ENCODE measurements around the gene ANO9. TPM values are rescaled to one million over a fixed set of nuclear protein-coding genes. Genes with fewer than 3 reads are reported as not detected.
A peak's percentile ranks its signal among the peaks of the same experiment; 100 is the strongest.
"Not testable (repeated sequence)": the region's sequence is repeated elsewhere in the genome, so short reads cannot be mapped to it uniquely, and the experiment has no call there.

Gene ANO9
- total and polyA plus RNA-seq, 8 donors = 5.7 to 208 (median 31.6) TPM

DNA sequence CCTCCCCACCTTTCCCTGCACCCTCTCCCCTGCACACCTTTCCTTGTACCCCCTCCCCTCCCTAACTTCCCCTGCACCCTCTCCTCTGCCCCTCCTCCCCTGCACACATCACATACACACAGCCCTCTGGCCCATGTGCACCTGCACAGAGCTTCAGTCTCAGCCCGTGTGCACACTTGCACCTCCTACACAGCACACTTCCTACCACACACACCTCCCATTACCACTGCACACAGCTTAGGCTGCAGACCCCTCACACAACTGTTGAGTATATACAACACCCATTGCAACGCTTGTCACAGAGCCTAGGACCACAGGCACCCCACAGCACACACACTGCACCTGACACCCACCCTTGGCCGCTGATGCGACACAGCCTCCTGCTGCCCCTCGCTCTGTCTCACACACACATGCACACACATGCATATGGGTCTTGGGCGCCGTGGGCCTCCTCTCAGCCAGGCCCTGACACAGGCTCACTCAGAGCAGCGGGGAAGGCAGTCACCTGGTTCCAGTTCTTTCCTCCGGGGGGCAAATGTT, 27.4 kb downstream of the ANO9 start:
- DNase-seq = no peak
- H3K27ac ChIP-seq = peak overlapping the region in 4 of 5 donors; percentile 6 to 91 (median 54)
- no peaks in the 10 kb centered on the region for H3K9me3 ChIP-seq
- WGBS, 5 donors = 63 to 78% (median 67%) methylated on average over 8 to 9 of the region's 9 CpGs
- peaks cover 15 to 57% (median 44%) of the 10 kb centered on the region in 4 donors for H3K4me1 ChIP-seq
- peaks cover 6 to 52% (median 16%) of the 10 kb centered on the region in 3 donors for H3K27me3 ChIP-seq
- H3K36me3 ChIP-seq = no peaks in the 10 kb centered on the region
- intact Hi-C loops (cut with DNase I; ENCODE audit: low total_unique reads) = no loop called here
- H3K4me3 ChIP-seq = peak overlapping the region; percentile 30 to 73 (median 61)
- TF ChIP-seq POLR2AphosphoS5 (IDR thresholded peaks at IDR 0.05) (no peak), EP300 (IDR thresholded peaks at IDR 0.05) (no peak), POLR2A (IDR thresholded peaks at IDR 0.05) (no peak)
- TF ChIP-seq, protein P1, sequence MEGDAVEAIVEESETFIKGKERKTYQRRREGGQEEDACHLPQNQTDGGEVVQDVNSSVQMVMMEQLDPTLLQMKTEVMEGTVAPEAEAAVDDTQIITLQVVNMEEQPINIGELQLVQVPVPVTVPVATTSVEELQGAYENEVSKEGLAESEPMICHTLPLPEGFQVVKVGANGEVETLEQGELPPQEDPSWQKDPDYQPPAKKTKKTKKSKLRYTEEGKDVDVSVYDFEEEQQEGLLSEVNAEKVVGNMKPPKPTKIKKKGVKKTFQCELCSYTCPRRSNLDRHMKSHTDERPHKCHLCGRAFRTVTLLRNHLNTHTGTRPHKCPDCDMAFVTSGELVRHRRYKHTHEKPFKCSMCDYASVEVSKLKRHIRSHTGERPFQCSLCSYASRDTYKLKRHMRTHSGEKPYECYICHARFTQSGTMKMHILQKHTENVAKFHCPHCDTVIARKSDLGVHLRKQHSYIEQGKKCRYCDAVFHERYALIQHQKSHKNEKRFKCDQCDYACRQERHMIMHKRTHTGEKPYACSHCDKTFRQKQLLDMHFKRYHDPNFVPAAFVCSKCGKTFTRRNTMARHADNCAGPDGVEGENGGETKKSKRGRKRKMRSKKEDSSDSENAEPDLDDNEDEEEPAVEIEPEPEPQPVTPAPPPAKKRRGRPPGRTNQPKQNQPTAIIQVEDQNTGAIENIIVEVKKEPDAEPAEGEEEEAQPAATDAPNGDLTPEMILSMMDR (IDR thresholded peaks at IDR 0.05) = no peak

DNA sequence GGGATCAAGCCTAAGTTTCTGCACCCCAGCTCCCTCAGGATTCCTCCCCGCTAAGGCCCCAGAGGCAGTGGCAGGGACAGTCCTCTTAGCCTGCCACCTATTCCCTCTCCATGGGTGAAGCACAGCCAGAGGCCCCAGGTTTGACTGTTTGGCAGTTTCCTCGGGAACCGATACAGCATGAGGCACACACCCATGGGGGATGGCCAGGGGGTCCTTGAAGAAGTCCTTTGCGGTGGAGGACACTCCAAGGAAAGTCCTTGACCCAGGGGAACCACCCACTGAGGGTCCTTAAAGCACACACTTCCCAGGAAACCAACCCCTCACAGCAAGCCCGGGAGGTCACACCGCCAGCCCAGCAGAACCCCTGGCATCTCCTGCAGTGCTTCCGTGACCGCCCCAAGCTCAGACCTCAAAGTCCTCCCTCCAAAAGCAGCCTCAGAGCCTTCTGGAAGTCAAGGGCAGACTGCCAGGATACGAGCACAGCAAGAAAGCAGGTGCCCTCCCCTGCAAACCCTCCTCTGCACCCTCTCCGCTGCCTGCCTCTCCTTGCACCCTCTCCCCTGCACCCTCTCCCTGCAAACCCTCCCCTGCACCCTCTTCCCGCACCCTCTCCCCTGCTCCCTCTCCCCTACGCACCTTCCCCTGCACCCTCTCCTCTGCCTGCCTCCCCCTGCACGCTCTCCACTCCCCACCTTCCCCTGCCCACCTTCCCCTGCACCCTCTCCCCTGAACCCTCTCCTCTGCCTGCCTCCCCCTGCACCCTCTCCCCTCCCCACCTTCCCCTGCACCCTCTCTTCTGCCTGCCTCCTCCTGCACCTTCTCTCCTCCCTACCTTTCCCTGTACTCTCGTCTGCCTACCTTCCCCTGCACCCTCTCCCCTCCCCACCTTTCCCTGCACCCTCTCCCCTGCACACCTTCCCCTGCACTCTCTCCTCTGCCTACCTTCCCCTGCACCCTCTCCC, 28.4 kb downstream of the ANO9 start:
- H3K9me3 ChIP-seq = no peaks in the 10 kb centered on the region
- peak overlapping the region in 1 of 4 donors; percentile 1 for H3K4me3 ChIP-seq
- intact Hi-C loops (cut with DNase I; ENCODE audit: low total_unique reads) = no loop called here
- TF ChIP-seq POLR2AphosphoS5 (IDR thresholded peaks at IDR 0.05) = no peak
- no peak for TF ChIP-seq POLR2A (IDR thresholded peaks at IDR 0.05)
- no peak for TF ChIP-seq EP300 (IDR thresholded peaks at IDR 0.05)
- TF ChIP-seq, protein P1 (IDR thresholded peaks at IDR 0.05) = no peak
- no peaks in the 10 kb centered on the region for H3K36me3 ChIP-seq
- WGBS, 5 donors = 35 to 52% (median 43%) methylated on average over 7 to 13 of the region's 14 CpGs
- H3K27ac ChIP-seq = no peak overlapping the region
- H3K4me1 ChIP-seq = peaks cover 15 to 57% (median 44%) of the 10 kb centered on the region in 4 donors
- no peak for DNase-seq
- H3K27me3 ChIP-seq = peaks cover 6 to 42% (median 16%) of the 10 kb centered on the region in 3 donors

DNA sequence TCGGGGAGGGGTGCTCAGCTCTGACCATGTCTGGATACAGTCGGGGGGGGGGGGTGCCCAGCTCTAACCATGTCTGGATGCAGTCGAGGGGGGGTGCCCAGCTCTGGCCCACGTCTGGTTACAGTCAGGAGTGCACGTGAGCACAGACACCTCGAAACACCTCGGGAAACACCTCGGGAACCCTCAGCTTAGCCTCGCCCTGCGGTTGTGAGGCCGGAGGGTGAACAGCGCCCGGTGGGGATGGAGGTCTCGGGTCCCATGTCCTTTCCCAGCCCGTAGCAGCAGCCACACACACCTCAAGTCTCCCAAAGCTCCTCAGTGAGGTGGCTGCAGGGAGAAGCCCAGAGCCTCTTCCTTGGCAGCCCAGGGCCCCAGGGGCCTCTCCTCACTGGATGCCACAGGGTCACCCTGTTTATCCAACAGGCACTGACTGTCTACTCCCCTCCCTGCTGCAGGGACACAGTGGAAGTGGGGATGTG, 29.1 kb downstream of the ANO9 start:
- WGBS, 5 donors = 79 to 81% (median 81%) methylated on average over 13 to 15 of the region's 15 CpGs; no CpG with 5 or more reads in 1 of the 5 donors
- Histone ChIP-seq H3K27ac (no peak overlapping the region), H3K4me1 (peaks cover 13 to 53% (median 41%) of the 10 kb centered on the region in 4 donors), H3K27me3 (peaks cover 6 to 35% (median 15%) of the 10 kb centered on the region in 3 donors), H3K4me3 (no peak overlapping the region), H3K9me3 (no peaks in the 10 kb centered on the region), H3K36me3 (no peaks in the 10 kb centered on the region)
- no peak for DNase-seq
- intact Hi-C loops (cut with DNase I; ENCODE audit: low total_unique reads) = no loop called here
- no peak for TF ChIP-seq POLR2A (IDR thresholded peaks at IDR 0.05)
- no peak for TF ChIP-seq EP300 (IDR thresholded peaks at IDR 0.05)
- TF ChIP-seq, protein P1 (IDR thresholded peaks at IDR 0.05) = no peak
- no peak for TF ChIP-seq POLR2AphosphoS5 (IDR thresholded peaks at IDR 0.05)

DNA sequence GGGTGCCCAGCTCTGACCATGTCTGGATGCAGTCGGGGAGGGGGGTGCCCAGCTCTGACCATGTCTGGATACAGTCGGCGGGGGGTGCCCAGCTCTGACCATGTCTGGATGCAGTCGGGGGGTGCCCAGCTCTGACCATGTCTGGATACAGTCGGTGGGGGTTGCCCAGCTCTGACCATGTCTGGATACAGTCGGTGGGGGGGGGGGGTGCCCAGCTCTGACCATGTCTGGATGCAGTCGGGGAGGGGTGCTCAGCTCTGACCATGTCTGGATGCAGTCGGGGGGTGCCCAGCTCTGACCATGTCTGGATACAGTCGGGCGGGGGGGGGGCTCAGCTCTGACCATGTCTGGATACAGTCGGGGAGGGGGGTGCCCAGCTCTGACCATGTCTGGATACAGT, 30.3 kb downstream of the ANO9 start:
- intact Hi-C loops (cut with DNase I; ENCODE audit: low total_unique reads); H3K9me3 ChIP-seq; H3K36me3 ChIP-seq; DNase-seq; H3K4me3 ChIP-seq; H3K27ac ChIP-seq: not testable (repeated sequence)
- 83 to 100% (median 91%) methylated on average over 5 to 9 of the region's 11 CpGs; no CpG with 5 or more reads in 1 of the 5 donors for WGBS, 5 donors
- Histone ChIP-seq H3K4me1 (peaks cover 16 to 50% (median 43%) of the 10 kb centered on the region in 4 donors), H3K27me3 (peaks cover 0 to 24% (median 4%) of the 10 kb centered on the region in 3 donors)

DNA sequence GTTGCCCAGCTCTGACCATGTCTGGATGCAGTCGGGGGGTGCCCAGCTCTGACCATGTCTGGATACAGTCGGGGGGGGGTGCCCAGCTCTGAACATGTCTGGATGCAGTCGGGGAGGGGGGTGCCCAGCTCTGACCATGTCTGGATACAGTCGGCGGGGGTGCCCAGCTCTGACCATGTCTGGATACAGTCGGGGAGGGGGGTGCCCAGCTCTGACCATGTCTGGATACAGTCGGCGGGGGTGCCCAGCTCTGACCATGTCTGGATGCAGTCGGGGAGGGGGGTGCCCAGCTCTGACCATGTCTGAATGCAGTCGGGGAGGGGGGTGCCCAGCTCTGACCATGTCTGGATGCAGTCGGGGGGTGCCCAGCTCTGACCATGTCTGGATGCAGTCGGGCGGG, 31.1 kb downstream of the ANO9 start:
- H3K9me3 ChIP-seq; H3K27ac ChIP-seq; H3K4me3 ChIP-seq; H3K36me3 ChIP-seq; DNase-seq; intact Hi-C loops (cut with DNase I; ENCODE audit: low total_unique reads): not testable (repeated sequence)
- 88 to 92% (median 91%) methylated on average over 11 to 13 of the region's 13 CpGs; no CpG with 5 or more reads in 2 of the 5 donors for WGBS, 5 donors
- Histone ChIP-seq H3K4me1 (peaks cover 19 to 50% (median 43%) of the 10 kb centered on the region in 4 donors), H3K27me3 (peaks cover 0 to 15% (median 0%) of the 10 kb centered on the region in 3 donors)

Measured in stomach (tissue), 9 donors.